Thyroid gland (tissue), 4 donors: ENCODE results near the gene PRXL2A.

ENCODE experiments used
- POLR2A ChIP-seq, 2 donors: fragments of 450-650 bp; IDR thresholded peaks; one replicate each; pipeline ENCODE4 v1.6.1; 2017; ENCODE audit warnings: antibody characterized with exemption in 2 of 2, mild to moderate bottlenecking in 2 of 2, moderate library complexity in 1 of 2
- TF ChIP-seq, protein P1 (sequence below), 6 experiments: fragments of 200-600 bp in 3 of 6; fragments of 450-650 bp in 3 of 6; sonication (generic) in 3 of 6; IDR thresholded peaks; one replicate each; pipeline ENCODE4 v1.5.1; 2016 to 2019; ENCODE audit warnings: antibody characterized with exemption in 6 of 6, mild to moderate bottlenecking in 2 of 6, inconsistent platforms in 1 of 6, moderate library complexity in 1 of 6

DNA sequence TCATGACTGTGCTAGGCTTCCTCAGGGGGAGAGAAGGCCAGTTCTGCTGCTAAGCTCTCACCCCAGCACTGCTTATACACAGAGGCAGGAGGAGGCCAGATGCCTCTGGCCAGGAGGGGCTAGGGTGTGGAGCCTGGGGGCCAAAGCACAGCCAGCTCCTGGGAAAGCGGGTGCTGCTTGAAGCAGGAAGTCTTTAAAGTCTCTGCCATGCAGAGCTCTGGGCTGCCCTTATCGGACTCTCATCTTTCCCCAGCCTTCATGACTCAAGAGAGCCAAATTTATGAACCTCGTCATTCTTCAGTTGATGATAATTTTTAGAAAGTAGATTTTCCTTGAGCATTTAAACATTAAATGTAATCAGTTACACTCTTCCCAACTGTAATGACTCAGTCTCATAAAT, 34.5 kb downstream of the PRXL2A start:
- TF ChIP-seq, protein P1, sequence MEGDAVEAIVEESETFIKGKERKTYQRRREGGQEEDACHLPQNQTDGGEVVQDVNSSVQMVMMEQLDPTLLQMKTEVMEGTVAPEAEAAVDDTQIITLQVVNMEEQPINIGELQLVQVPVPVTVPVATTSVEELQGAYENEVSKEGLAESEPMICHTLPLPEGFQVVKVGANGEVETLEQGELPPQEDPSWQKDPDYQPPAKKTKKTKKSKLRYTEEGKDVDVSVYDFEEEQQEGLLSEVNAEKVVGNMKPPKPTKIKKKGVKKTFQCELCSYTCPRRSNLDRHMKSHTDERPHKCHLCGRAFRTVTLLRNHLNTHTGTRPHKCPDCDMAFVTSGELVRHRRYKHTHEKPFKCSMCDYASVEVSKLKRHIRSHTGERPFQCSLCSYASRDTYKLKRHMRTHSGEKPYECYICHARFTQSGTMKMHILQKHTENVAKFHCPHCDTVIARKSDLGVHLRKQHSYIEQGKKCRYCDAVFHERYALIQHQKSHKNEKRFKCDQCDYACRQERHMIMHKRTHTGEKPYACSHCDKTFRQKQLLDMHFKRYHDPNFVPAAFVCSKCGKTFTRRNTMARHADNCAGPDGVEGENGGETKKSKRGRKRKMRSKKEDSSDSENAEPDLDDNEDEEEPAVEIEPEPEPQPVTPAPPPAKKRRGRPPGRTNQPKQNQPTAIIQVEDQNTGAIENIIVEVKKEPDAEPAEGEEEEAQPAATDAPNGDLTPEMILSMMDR (IDR thresholded peaks at IDR 0.05): no peak
- no peak for TF ChIP-seq POLR2A (IDR thresholded peaks at IDR 0.05)
